Panc1 (cell line): ENCODE measurements around the gene ZFP69.

ENCODE experiments used
- POLR2AphosphoS5 ChIP-seq: IDR thresholded peaks from 2 replicates; pipeline ENCODE4 v1.6.1; 2012; ENCODE audit warnings: mild to moderate bottlenecking, low read depth, low read length, moderate library complexity
- TF ChIP-seq, protein P1 (sequence below): fragments of 450-650 bp; IDR thresholded peaks from 2 replicates; pipeline ENCODE4 v1.5.1; 2017; ENCODE audit warnings: mild to moderate bottlenecking

DNA sequence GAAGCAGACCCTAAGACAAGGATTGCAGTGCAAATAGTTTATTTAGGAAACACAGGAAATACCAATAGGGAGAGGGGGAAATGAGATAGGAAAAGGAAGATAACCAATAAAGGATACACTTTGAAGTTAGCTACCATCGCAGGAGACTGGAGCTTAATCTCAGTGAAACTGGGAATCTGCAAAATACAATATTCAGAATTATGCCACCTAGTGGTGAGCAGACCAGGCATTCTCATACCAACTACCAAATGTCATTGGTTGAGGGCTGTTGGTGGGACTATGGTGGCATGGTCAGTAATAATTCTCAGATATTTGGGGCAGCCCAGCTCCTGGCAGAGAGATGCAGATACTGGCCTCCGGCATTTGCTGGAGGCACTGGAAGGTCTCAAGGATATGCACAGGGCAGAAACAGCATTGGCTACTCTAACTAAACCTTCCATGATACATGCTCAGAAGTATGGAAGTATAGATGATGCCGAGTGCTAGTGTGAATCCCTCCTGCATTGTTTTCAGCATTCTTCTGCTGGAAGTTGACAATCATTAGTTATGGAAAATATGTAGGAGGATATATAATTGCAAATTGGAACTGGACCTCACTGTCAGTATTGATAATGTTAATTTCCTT is 38.6 kb upstream of the ZFP69 start:
- TF ChIP-seq, protein P1, sequence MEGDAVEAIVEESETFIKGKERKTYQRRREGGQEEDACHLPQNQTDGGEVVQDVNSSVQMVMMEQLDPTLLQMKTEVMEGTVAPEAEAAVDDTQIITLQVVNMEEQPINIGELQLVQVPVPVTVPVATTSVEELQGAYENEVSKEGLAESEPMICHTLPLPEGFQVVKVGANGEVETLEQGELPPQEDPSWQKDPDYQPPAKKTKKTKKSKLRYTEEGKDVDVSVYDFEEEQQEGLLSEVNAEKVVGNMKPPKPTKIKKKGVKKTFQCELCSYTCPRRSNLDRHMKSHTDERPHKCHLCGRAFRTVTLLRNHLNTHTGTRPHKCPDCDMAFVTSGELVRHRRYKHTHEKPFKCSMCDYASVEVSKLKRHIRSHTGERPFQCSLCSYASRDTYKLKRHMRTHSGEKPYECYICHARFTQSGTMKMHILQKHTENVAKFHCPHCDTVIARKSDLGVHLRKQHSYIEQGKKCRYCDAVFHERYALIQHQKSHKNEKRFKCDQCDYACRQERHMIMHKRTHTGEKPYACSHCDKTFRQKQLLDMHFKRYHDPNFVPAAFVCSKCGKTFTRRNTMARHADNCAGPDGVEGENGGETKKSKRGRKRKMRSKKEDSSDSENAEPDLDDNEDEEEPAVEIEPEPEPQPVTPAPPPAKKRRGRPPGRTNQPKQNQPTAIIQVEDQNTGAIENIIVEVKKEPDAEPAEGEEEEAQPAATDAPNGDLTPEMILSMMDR: peak; percentile 82
- no peak for TF ChIP-seq POLR2AphosphoS5
